IPS-15b (cell line): ENCODE results near the gene CAPN11.
A peak's percentile ranks its signal among the peaks of the same experiment; 100 is the strongest.
"Not testable (repeated sequence)": the region's sequence is repeated elsewhere in the genome, so short reads cannot be mapped to it uniquely, and the experiment has no call there.

Experiments used
- H3K27me3 ChIP-seq: one replicate; pipeline ENCODE4 v1.6.1; 2013; ENCODE audit warnings: low read length; ENCODE audit not compliant: control insufficient read depth, insufficient read depth
- H3K36me3 ChIP-seq: one replicate; pipeline ENCODE4 v1.6.1; 2013; ENCODE audit warnings: low read length; ENCODE audit not compliant: control insufficient read depth, insufficient read depth
- H3K4me1 ChIP-seq: one replicate; pipeline ENCODE4 v1.6.1; 2013; ENCODE audit warnings: mild to moderate bottlenecking, low read length; ENCODE audit not compliant: control insufficient read depth, insufficient read depth
- H3K4me3 ChIP-seq: one replicate; pipeline ENCODE4 v1.5.1; 2013; ENCODE audit warnings: low read depth, low read length
- H3K9ac ChIP-seq: one replicate; pipeline ENCODE4 v1.6.1; 2013; ENCODE audit warnings: low read depth, mild to moderate bottlenecking, low read length
- H3K9me3 ChIP-seq: one replicate; pipeline ENCODE4 v1.6.1; 2013; ENCODE audit warnings: mild to moderate bottlenecking, low read length; ENCODE audit not compliant: control insufficient read depth, insufficient read depth

Gene CAPN11

GRCh38 chr6:44190715-44191114 lies 32.1 kb downstream of the CAPN11 start:
- Histone ChIP-seq H3K9ac (no peak overlapping the region), H3K36me3 (no peaks in the 10 kb centered on the region), H3K4me1 (peaks cover 12% of the 10 kb centered on the region)

GRCh38 chr6:44192428-44193041 lies 33.9 kb downstream of the CAPN11 start:
- Histone ChIP-seq H3K4me1 (peaks cover 7% of the 10 kb centered on the region), H3K36me3 (no peaks in the 10 kb centered on the region), H3K9ac (no peak overlapping the region), H3K27me3 (no peaks in the 10 kb centered on the region), H3K9me3 (no peaks in the 10 kb centered on the region), H3K4me3 (no peak overlapping the region)

More at GRCh38 chr6:44190715-44191114, 32.1 kb downstream of the CAPN11 start:
- H3K27me3 ChIP-seq, result no peaks in the 10 kb centered on the region
- no peak overlapping the region for H3K4me3 ChIP-seq
- H3K9me3 ChIP-seq, result no peaks in the 10 kb centered on the region

- Histone ChIP-seq H3K4me3 (no peak overlapping the region), H3K9ac (no peak overlapping the region), H3K9me3 (no peaks in the 10 kb centered on the region), H3K27me3 (no peaks in the 10 kb centered on the region), H3K36me3 (no peaks in the 10 kb centered on the region), H3K4me1 (peaks cover 7% of the 10 kb centered on the region)
Measured at GRCh38 chr6:44193307-44193910, 34.8 kb downstream of the CAPN11 start.

GRCh38 chr6:44194326-44194725 lies 35.7 kb downstream of the CAPN11 start:
- H3K36me3 ChIP-seq, result no peaks in the 10 kb centered on the region

GRCh38 chr6:44196351-44196750 lies 37.7 kb downstream of the CAPN11 start:
- H3K4me1 ChIP-seq, result peaks cover 11% of the 10 kb centered on the region
- not testable (repeated sequence) for H3K9me3 ChIP-seq, H3K36me3 ChIP-seq, H3K4me3 ChIP-seq, H3K27me3 ChIP-seq, H3K9ac ChIP-seq

More at GRCh38 chr6:44194326-44194725, 35.7 kb downstream of the CAPN11 start:
- H3K9ac ChIP-seq, result no peak overlapping the region
- H3K4me3 ChIP-seq, result no peak overlapping the region
- peaks cover 7% of the 10 kb centered on the region for H3K4me1 ChIP-seq
- H3K27me3 ChIP-seq, result no peaks in the 10 kb centered on the region
- H3K9me3 ChIP-seq, result no peaks in the 10 kb centered on the region

GRCh38 chr6:44198684-44199083 lies 40.1 kb downstream of the CAPN11 start:
- Histone ChIP-seq H3K4me1 (peaks cover 20% of the 10 kb centered on the region), H3K27me3 (no peaks in the 10 kb centered on the region), H3K4me3 (no peak overlapping the region), H3K36me3 (no peaks in the 10 kb centered on the region), H3K9me3 (no peaks in the 10 kb centered on the region), H3K9ac (no peak overlapping the region)

GRCh38 chr6:44199883-44200282 lies 41.3 kb downstream of the CAPN11 start:
- peaks cover 20% of the 10 kb centered on the region for H3K4me1 ChIP-seq
- no peaks in the 10 kb centered on the region for H3K9me3 ChIP-seq
- H3K9ac ChIP-seq, result no peak overlapping the region
- H3K36me3 ChIP-seq, result no peaks in the 10 kb centered on the region
- H3K27me3 ChIP-seq, result no peaks in the 10 kb centered on the region
- no peak overlapping the region for H3K4me3 ChIP-seq

GRCh38 chr6:44201200-44201599 lies 42.6 kb downstream of the CAPN11 start:
- Histone ChIP-seq H3K9me3 (no peaks in the 10 kb centered on the region), H3K4me3 (no peak overlapping the region), H3K4me1 (peaks cover 20% of the 10 kb centered on the region), H3K27me3 (no peaks in the 10 kb centered on the region), H3K9ac (no peak overlapping the region), H3K36me3 (no peaks in the 10 kb centered on the region)

- Histone ChIP-seq H3K9me3 (no peaks in the 10 kb centered on the region), H3K36me3 (no peaks in the 10 kb centered on the region), H3K27me3 (no peaks in the 10 kb centered on the region), H3K4me3 (no peak overlapping the region), H3K9ac (peak overlapping the region; percentile 8), H3K4me1 (peaks cover 23% of the 10 kb centered on the region)
Measured at GRCh38 chr6:44201638-44202303, 43.2 kb downstream of the CAPN11 start.

- Histone ChIP-seq H3K4me1 (peaks cover 26% of the 10 kb centered on the region), H3K4me3 (peak overlapping the region; percentile 9), H3K9ac (peak overlapping the region; percentile 8), H3K36me3 (no peaks in the 10 kb centered on the region), H3K9me3 (no peaks in the 10 kb centered on the region), H3K27me3 (no peaks in the 10 kb centered on the region)
Measured at GRCh38 chr6:44202332-44202971, 43.8 kb downstream of the CAPN11 start.

- H3K27me3 ChIP-seq, result no peaks in the 10 kb centered on the region
- no peaks in the 10 kb centered on the region for H3K9me3 ChIP-seq
- H3K9ac ChIP-seq, result peak overlapping the region; percentile 38
- no peaks in the 10 kb centered on the region for H3K36me3 ChIP-seq
- H3K4me3 ChIP-seq, result peak overlapping the region; percentile 9
- peaks cover 26% of the 10 kb centered on the region for H3K4me1 ChIP-seq
Measured at GRCh38 chr6:44202972-44203750, 44.5 kb downstream of the CAPN11 start.
